Fibroblast of skin of right quadriceps (primary cell): ENCODE measurements around the gene PSMB8.

ENCODE experiments used
- DNase-seq: peaks from one replicate; pipeline ENCODE4 v3.0.0-alpha.2; 2013

Gene PSMB8

DNA sequence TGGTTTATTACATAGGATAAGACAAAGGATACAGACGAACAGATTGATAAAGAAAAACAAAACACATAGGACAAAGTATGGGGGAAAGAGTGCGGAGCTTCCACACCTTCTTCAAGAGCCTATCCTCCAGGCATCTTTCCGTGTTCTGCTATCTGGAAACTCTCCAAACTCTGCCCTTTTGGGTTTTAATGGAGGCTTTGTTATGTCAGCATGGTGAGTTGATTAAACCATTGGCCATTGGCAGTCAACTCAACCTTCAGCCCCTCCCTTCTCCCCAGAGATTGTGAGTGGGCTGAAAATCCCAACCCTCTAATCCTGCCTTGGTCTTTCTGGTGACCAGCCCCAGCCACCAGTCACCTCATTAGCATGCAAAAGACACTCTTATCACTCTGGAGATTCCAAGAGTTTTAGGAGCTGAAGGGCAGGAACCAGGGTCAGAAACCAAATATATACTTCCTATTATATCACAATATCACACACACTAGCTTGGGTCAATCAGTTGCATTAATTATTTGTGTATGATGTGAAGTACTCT is 50.9 kb downstream of the PSMB8 start:
- DNase-seq, result no peak
